T-helper 1 cell treated with Interleukin-12 subunit alpha and Interleukin-12 subunit beta and Interleukin-4 antibody, amounts not matched to agents 30 μg/mL and 1 μg/mL, for 36 hours (primary cell): Measurements from ENCODE around the gene ZEB2.
"Not testable (repeated sequence)": the region's sequence is repeated elsewhere in the genome, so short reads cannot be mapped to it uniquely, and the experiment has no call there.

ENCODE experiments used
- H3K27ac Mint-ChIP-seq: one replicate; pipeline ENCODE4 v1.8.0; 2021; ENCODE audit warnings: mild to moderate bottlenecking, mixed read lengths
- H3K27me3 Mint-ChIP-seq: one replicate; pipeline ENCODE4 v1.8.0; 2021; ENCODE audit warnings: low read depth, mixed read lengths
- H3K36me3 Mint-ChIP-seq: one replicate; pipeline ENCODE4 v1.8.0; 2021; ENCODE audit warnings: low read depth, mixed read lengths
- H3K4me1 Mint-ChIP-seq: one replicate; pipeline ENCODE4 v1.8.0; 2021; ENCODE audit warnings: low read depth, mixed read lengths
- H3K4me3 Mint-ChIP-seq: one replicate; pipeline ENCODE4 v1.8.0; 2021; ENCODE audit warnings: mild to moderate bottlenecking, moderate library complexity, mixed read lengths
- H3K9me3 Mint-ChIP-seq: one replicate; pipeline ENCODE4 v1.8.0; 2021; ENCODE audit warnings: mixed read lengths

ZEB2 gene

GRCh38 chr2:144369416-144369815 is 150.5 kb downstream of the ZEB2 start:
- no peaks in the 10 kb centered on the region for H3K36me3 Mint-ChIP-seq
- H3K27ac Mint-ChIP-seq: no peak overlapping the region
- no peaks in the 10 kb centered on the region for H3K9me3 Mint-ChIP-seq
- peaks cover 1% of the 10 kb centered on the region for H3K4me1 Mint-ChIP-seq
- no peaks in the 10 kb centered on the region for H3K27me3 Mint-ChIP-seq
- H3K4me3 Mint-ChIP-seq: no peak overlapping the region

GRCh38 chr2:144366825-144367429 is 153.0 kb downstream of the ZEB2 start:
- Mint-ChIP-seq H3K36me3 (no peaks in the 10 kb centered on the region), H3K4me1 (peaks cover 1% of the 10 kb centered on the region), H3K9me3 (no peaks in the 10 kb centered on the region), H3K27me3 (no peaks in the 10 kb centered on the region), H3K4me3 (no peak overlapping the region), H3K27ac (no peak overlapping the region)

- no peak overlapping the region for H3K4me3 Mint-ChIP-seq
- no peak overlapping the region for H3K27ac Mint-ChIP-seq
- peaks cover 1% of the 10 kb centered on the region for H3K4me1 Mint-ChIP-seq
Observed at GRCh38 chr2:144364944-144365738, 154.8 kb downstream of the ZEB2 start.

GRCh38 chr2:144364247-144364646 is 155.7 kb downstream of the ZEB2 start:
- not testable (repeated sequence) for H3K27me3 Mint-ChIP-seq, H3K4me1 Mint-ChIP-seq, H3K27ac Mint-ChIP-seq, H3K9me3 Mint-ChIP-seq, H3K36me3 Mint-ChIP-seq, H3K4me3 Mint-ChIP-seq

More at GRCh38 chr2:144364944-144365738, 154.8 kb downstream of the ZEB2 start:
- Mint-ChIP-seq H3K27me3 (no peaks in the 10 kb centered on the region), H3K36me3 (no peaks in the 10 kb centered on the region), H3K9me3 (no peaks in the 10 kb centered on the region)

DNA sequence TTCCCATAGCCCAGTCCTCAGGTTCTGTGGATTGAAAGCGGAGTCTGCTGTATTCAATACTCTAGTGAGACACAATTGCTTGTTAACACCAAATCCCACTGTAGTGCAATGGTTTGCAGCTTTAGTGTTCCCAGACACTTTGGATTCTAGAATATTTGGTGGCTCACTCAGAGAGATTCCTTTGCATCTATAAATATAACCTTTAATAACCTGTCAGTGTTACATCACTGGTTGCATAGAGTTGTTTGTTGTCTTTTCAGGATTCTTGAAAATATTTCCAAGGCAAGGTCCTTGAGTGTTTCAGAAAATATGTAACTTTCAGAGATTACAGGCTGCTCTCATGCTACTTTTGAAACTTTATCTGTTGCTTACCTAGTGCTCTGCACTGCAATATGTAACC is 157.5 kb downstream of the ZEB2 start:
- no peak overlapping the region for H3K27ac Mint-ChIP-seq
- H3K36me3 Mint-ChIP-seq: no peaks in the 10 kb centered on the region
- H3K4me1 Mint-ChIP-seq: peaks cover 12% of the 10 kb centered on the region
- H3K4me3 Mint-ChIP-seq: no peak overlapping the region
- no peaks in the 10 kb centered on the region for H3K27me3 Mint-ChIP-seq
- no peaks in the 10 kb centered on the region for H3K9me3 Mint-ChIP-seq

DNA sequence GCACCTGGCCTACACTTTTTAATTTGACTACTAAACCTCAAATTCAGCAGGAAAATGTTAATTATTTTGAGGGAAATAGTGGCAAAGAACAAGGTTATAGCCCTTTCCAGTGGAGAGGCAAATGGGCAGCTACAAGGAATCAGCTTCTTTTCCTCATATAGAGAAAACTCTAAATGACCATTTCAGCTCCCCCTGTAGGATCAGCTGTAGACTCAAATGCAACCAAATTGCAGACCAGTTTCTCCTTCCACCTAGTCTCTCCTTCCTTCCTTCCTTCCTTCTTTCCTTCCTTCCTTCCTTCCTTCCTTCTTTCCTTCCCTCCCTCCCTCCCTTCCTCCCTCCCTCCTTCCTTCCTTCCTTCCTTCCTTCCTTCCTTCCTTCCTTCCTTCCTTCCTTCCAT is 158.2 kb downstream of the ZEB2 start:
- Mint-ChIP-seq H3K36me3 (no peaks in the 10 kb centered on the region), H3K4me1 (peaks cover 12% of the 10 kb centered on the region), H3K27ac (no peak overlapping the region)

DNA sequence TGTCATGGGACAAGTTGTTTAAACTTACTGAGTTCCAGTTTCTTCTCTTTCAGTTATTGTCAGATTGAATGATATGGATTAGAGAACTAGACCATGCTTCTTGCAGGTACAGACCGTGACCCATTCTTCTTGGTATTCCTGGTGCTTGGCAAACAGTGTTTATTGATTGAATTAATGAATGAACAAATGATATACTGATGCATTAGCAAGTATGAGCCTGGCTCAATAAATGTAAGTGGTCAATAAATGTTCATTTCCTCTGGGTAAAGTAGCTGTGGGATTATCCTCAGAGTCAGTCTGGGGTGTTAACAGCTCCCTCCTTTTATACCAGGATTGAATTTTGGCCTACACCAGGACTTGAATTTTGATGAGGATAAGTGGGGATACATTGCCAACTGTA is 160.2 kb downstream of the ZEB2 start:
- no peaks in the 10 kb centered on the region for H3K27me3 Mint-ChIP-seq
- H3K9me3 Mint-ChIP-seq: no peaks in the 10 kb centered on the region
- no peaks in the 10 kb centered on the region for H3K36me3 Mint-ChIP-seq
- H3K4me1 Mint-ChIP-seq: peaks cover 15% of the 10 kb centered on the region
- no peak overlapping the region for H3K27ac Mint-ChIP-seq
- H3K4me3 Mint-ChIP-seq: no peak overlapping the region

More for the DNA sequence above, 158.2 kb downstream of the ZEB2 start:
- Mint-ChIP-seq H3K9me3 (no peaks in the 10 kb centered on the region), H3K27me3 (no peaks in the 10 kb centered on the region), H3K4me3 (no peak overlapping the region)

DNA sequence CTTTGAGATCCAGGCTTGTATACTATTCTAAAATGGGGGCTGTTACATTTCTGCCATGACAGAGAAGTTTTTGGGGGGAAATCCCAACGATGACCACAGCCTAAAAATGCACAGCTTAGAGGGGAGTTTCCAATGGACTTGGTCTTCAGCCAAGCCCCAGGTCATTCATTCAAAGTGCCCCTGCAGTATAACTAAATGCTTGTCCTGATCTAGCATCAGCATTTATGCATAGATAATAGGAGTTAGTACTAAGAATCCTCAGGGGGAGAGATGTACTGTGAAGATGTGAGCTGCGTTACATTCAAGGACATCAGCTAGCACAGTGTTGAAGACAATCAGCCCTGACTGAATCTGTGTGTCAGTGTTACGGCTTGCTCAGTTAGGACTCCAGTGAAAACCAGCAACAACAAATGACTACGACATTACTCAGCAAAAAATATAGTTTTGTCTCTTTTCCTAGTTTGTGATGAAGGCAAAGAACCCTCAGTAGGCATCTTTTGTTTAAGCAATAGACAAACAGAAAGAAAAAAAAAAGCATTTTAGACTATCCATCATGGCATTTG is 160.9 kb downstream of the ZEB2 start:
- no peak overlapping the region for H3K27ac Mint-ChIP-seq

DNA sequence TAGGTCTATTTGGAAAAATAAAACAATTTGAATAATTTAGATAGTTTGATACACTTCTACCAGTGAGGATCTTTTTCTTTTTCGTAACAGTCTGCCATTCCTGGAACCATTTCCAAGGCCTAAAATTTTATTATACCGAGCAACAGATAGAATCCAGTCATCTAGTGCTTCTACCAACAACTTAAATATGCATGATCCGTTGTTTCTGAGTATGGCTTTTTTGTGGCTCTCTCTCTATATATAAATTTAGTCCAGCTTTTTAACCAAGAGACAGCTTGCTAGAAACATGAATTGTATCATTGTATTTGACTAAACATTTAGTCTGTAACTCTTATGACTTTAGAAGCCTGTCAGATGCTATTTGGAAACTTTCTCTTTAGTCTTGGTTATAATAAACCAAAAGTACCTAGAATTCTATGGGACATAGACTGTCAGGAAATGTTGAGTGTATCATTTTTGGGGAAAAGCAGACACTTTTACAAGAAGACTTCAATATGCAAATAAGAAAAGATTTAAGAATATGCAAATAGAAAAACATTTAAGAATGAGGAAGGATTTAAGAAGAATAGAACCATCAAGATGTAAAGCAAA is 161.4 kb downstream of the ZEB2 start:
- Mint-ChIP-seq H3K9me3 (no peaks in the 10 kb centered on the region), H3K4me1 (peaks cover 15% of the 10 kb centered on the region), H3K4me3 (no peak overlapping the region), H3K36me3 (no peaks in the 10 kb centered on the region), H3K27me3 (no peaks in the 10 kb centered on the region), H3K27ac (peak overlapping the region; percentile 37)

More for the DNA sequence above, 160.9 kb downstream of the ZEB2 start:
- Mint-ChIP-seq H3K4me1 (peaks cover 15% of the 10 kb centered on the region), H3K9me3 (no peaks in the 10 kb centered on the region), H3K36me3 (no peaks in the 10 kb centered on the region), H3K27me3 (no peaks in the 10 kb centered on the region), H3K4me3 (no peak overlapping the region)

GRCh38 chr2:144357623-144358373 is 162.1 kb downstream of the ZEB2 start:
- Mint-ChIP-seq H3K4me3 (no peak overlapping the region), H3K4me1 (peaks cover 15% of the 10 kb centered on the region), H3K36me3 (no peaks in the 10 kb centered on the region), H3K27me3 (no peaks in the 10 kb centered on the region), H3K27ac (peak overlapping the region; percentile 37), H3K9me3 (no peaks in the 10 kb centered on the region)

- H3K27me3 Mint-ChIP-seq: no peaks in the 10 kb centered on the region
- H3K36me3 Mint-ChIP-seq: no peaks in the 10 kb centered on the region
- H3K4me3 Mint-ChIP-seq: no peak overlapping the region
- peaks cover 15% of the 10 kb centered on the region for H3K4me1 Mint-ChIP-seq
- H3K9me3 Mint-ChIP-seq: no peaks in the 10 kb centered on the region
- H3K27ac Mint-ChIP-seq: no peak overlapping the region
Observed at GRCh38 chr2:144356402-144356801, 163.5 kb downstream of the ZEB2 start.

DNA sequence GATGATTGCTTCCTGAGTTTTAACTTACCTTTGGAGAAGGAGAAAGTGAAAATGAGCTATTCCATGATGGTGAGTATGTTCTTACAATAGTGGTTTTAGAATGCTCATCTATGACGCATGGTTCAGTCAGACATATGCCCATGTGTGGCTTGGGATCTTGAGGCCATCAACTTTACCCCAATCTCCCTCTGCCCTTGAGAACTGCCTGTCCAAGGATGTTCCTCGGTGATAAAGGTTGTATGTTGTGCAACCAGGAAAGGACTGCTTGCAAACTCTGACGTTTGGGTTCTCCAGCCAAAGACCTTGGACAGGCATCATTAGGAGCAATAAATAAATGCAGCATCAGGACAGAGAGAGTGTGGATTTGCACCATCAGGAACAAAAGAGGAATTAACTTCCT is 165.0 kb downstream of the ZEB2 start:
- no peak overlapping the region for H3K4me3 Mint-ChIP-seq
- H3K36me3 Mint-ChIP-seq: no peaks in the 10 kb centered on the region
- H3K4me1 Mint-ChIP-seq: peaks cover 21% of the 10 kb centered on the region
- H3K27me3 Mint-ChIP-seq: no peaks in the 10 kb centered on the region
- H3K9me3 Mint-ChIP-seq: no peaks in the 10 kb centered on the region
- no peak overlapping the region for H3K27ac Mint-ChIP-seq

- H3K9me3 Mint-ChIP-seq: no peaks in the 10 kb centered on the region
Observed at GRCh38 chr2:144351687-144352086, 168.2 kb downstream of the ZEB2 start.

GRCh38 chr2:144350151-144350802 is 169.6 kb downstream of the ZEB2 start:
- no peaks in the 10 kb centered on the region for H3K9me3 Mint-ChIP-seq
- peaks cover 6% of the 10 kb centered on the region for H3K4me1 Mint-ChIP-seq
- no peak overlapping the region for H3K27ac Mint-ChIP-seq
- H3K4me3 Mint-ChIP-seq: no peak overlapping the region
- no peaks in the 10 kb centered on the region for H3K27me3 Mint-ChIP-seq
- H3K36me3 Mint-ChIP-seq: no peaks in the 10 kb centered on the region

More at GRCh38 chr2:144351687-144352086, 168.2 kb downstream of the ZEB2 start:
- H3K4me3 Mint-ChIP-seq: no peak overlapping the region
- no peaks in the 10 kb centered on the region for H3K27me3 Mint-ChIP-seq
- no peaks in the 10 kb centered on the region for H3K36me3 Mint-ChIP-seq
- H3K27ac Mint-ChIP-seq: no peak overlapping the region
- H3K4me1 Mint-ChIP-seq: peaks cover 9% of the 10 kb centered on the region
